Measurements from ENCODE around the gene CYLD. TPM values are rescaled to one million over a fixed set of nuclear protein-coding genes. Genes with fewer than 3 reads are reported as not detected.
A peak's percentile ranks its signal among the peaks of the same experiment; 100 is the strongest.

CYLD gene
- total and polyA plus RNA-seq, 10 of the 15 experiments (the other 5 are each of a cell fraction or from before 2014, with no cell fraction given): 19.2 to 106 (median 46.1) TPM

GRCh38 chr16:50702725-50703124 lies 39.2 kb upstream of the CYLD start:
- no peak overlapping the region for H2AFZ ChIP-seq (ENCODE audit: control insufficient read depth, low read depth, low read length)
- H3K9me3 ChIP-seq (replicated peaks; ENCODE audit: control insufficient read depth, insufficient read depth, low read length): peaks cover 11% of the 10 kb centered on the region
- ChIA-PET SMC1A (ENCODE audit: uncharacterized antibody, unreplicated experiment) (interaction anchor here (0.6 to 6.5 kb wide), 8 partner anchors 13 to 43 kb away, joined by 3 to 54 read pairs (median 6); partner anchors contain the start of gene SNX20), RAD21 (ENCODE audit: unreplicated experiment) (interaction anchor here (0.9 to 9.9 kb wide), 2 partner anchors 18 to 33 kb away, joined by 3 to 121 read pairs; partner anchors contain the start of gene SNX20), CTCF (interaction anchor here (1.4 to 9.4 kb wide), 3 partner anchors 22 to 44 kb away, joined by 6 to 86 read pairs (median 9); partner anchors contain the start of gene SNX20), POLR2A (interaction anchor here (0.9 to 2.0 kb wide), 4 partner anchors 14 to 39 kb away, joined by 3 to 4 read pairs (median 3); partner anchors contain the start of gene CYLD)
- in situ Hi-C loops (cut with MboI) (no loop called here), intact Hi-C loops (cut with micrococcal nuclease; ENCODE audit: unreplicated experiment) (no loop called here)
- H3K36me3 ChIP-seq (ENCODE audit: control insufficient read depth in 2 of 2, insufficient read depth in 2 of 2, low read length in 1 of 2): peaks cover 0 to 3% of the 10 kb centered on the region in 2 experiments; a peak in 2 of 4 replicates
- no peak for DNase-seq (ENCODE audit: low read depth, low spot score)
- TSS peak; percentile 33 for BruUV-seq (replicated peaks)
- no peak for ATAC-seq
- H3K27ac ChIP-seq (ENCODE audit: control insufficient read depth, insufficient read depth): no peak overlapping the region
- no peak overlapping the region for H3K9ac ChIP-seq (ENCODE audit: control insufficient read depth, insufficient read depth, low read length)
- H4K20me1 ChIP-seq (ENCODE audit: control insufficient read depth, insufficient read depth): no peaks in the 10 kb centered on the region
- 100% methylated on average over 3 of the region's 3 CpGs for WGBS (ENCODE audit: insufficient coverage, insufficient replicate concordance, low lambda C conversion rate, missing lambda C conversion rate)
- H3K79me2 ChIP-seq (ENCODE audit: control insufficient read depth, insufficient read depth, low read length): peaks cover 24% of the 10 kb centered on the region
- H3K4me3 ChIP-seq: no peak overlapping the region
- no peaks in the 10 kb centered on the region for H3K27me3 ChIP-seq (replicated peaks in 1 of 2; ENCODE audit: control insufficient read depth in 2 of 2, insufficient read depth in 2 of 2, low read length in 1 of 2)
- no peak for FAIRE-seq
- peaks cover 25% of the 10 kb centered on the region for H3K4me1 ChIP-seq (ENCODE audit: control insufficient read depth, insufficient read depth, low read length)
- TF ChIP-seq CBX3 (IDR thresholded peaks at IDR 0.05; ENCODE audit: borderline replicate concordance, low read depth) (no peak), TBL1XR1 (IDR thresholded peaks at IDR 0.05; ENCODE audit: low read depth, low read length) (no peak), KLF5 (IDR thresholded peaks at IDR 0.05; ENCODE audit: partially characterized antibody) (no peak), POLR2AphosphoS5 (IDR thresholded peaks at IDR 0.05; ENCODE audit: low read length) (no peak), ZNF592 (IDR thresholded peaks at IDR 0.05) (no peak), SRF (IDR thresholded peaks at IDR 0.05; ENCODE audit: low read depth in 2 of 2, low read length in 2 of 2) (no peak), RBBP5 (conservative IDR thresholded peaks at IDR 0.05) (no peak), ZSCAN29 (IDR thresholded peaks at IDR 0.05) (no peak), PAX8 (IDR thresholded peaks at IDR 0.05) (no peak), BACH1 (IDR thresholded peaks at IDR 0.05; ENCODE audit: borderline replicate concordance) (no peak), PAX5 (IDR thresholded peaks at IDR 0.05; ENCODE audit: borderline replicate concordance, low read depth, low read length) (no peak), HDAC2 (IDR thresholded peaks at IDR 0.05) (no peak)
- no peak overlapping the region for H3K4me2 ChIP-seq (ENCODE audit: control insufficient read depth, insufficient read depth)
